CD4-positive, CD25-positive, alpha-beta regulatory T cell (primary cell): ENCODE measurements around the gene CENPF. TPM values are rescaled to one million over a fixed set of nuclear protein-coding genes. Genes with fewer than 3 reads are reported as not detected.
A peak's percentile ranks its signal among the peaks of the same experiment; 100 is the strongest.
"Not testable (repeated sequence)": the region's sequence is repeated elsewhere in the genome, so short reads cannot be mapped to it uniquely, and the experiment has no call there.

Experiments
- ATAC-seq, 2 donors: fragments of 150-1000 bp; cut with Tn5 transposase; one replicate each; pipeline ENCODE4 v1.10.0; 2021; ENCODE audit warnings: low read depth in 2 of 2, moderate number of reproducible peaks in 2 of 2, moderate library complexity in 1 of 2
- DNase-seq, 3 donors: peaks; one replicate each; pipeline versions ENCODE4 v3.0.0 to v3.0.0-alpha.2; 2012 to 2022; ENCODE audit warnings: mixed read lengths in 1 of 3
- H3K27ac ChIP-seq: one replicate; pipeline ENCODE4 v1.7.0; 2013; ENCODE audit warnings: mild to moderate bottlenecking, low read length; ENCODE audit not compliant: insufficient read depth, poor library complexity, severe bottlenecking
- H3K27me3 ChIP-seq: one replicate; pipeline ENCODE4 v1.7.0; 2013; ENCODE audit warnings: low read length; ENCODE audit not compliant: control insufficient read depth, insufficient read depth
- H3K36me3 ChIP-seq: one replicate; pipeline ENCODE4 v1.7.0; 2013; ENCODE audit warnings: mild to moderate bottlenecking, low read length, moderate library complexity; ENCODE audit not compliant: control insufficient read depth, insufficient read depth
- H3K4me1 ChIP-seq: 2 replicates; pipeline ENCODE4 v1.7.0; 2013; ENCODE audit warnings: mild to moderate bottlenecking, low read length; ENCODE audit not compliant: insufficient read depth, control insufficient read depth, poor library complexity, severe bottlenecking
- H3K4me3 ChIP-seq: one replicate; pipeline ENCODE4 v1.7.0; 2013; ENCODE audit warnings: low read depth, mild to moderate bottlenecking, low read length, moderate library complexity
- H3K9me3 ChIP-seq, 2 experiments: 1 replicate in 1 of 2; 2 replicates in 1 of 2; pipeline ENCODE4 v1.7.0; 2013; ENCODE audit warnings: low read length in 2 of 2, mild to moderate bottlenecking in 1 of 2, moderate library complexity in 1 of 2; ENCODE audit not compliant: control insufficient read depth in 2 of 2
- H3K27ac Mint-ChIP-seq, 3 donors: one replicate each; pipeline ENCODE4 v1.8.0; 2020 to 2022; ENCODE audit warnings: mild to moderate bottlenecking in 3 of 3, mixed read lengths in 3 of 3, moderate library complexity in 2 of 3
- H3K27me3 Mint-ChIP-seq: one replicate; pipeline ENCODE4 v1.8.0; 2022; ENCODE audit warnings: mild to moderate bottlenecking, mixed read lengths
- H3K36me3 Mint-ChIP-seq: one replicate; pipeline ENCODE4 v1.8.0; 2020; ENCODE audit warnings: mixed read lengths
- H3K4me1 Mint-ChIP-seq, 4 donors: one replicate each; pipeline ENCODE4 v1.8.0; 2020 to 2022; ENCODE audit warnings: mixed read lengths in 4 of 4, mild to moderate bottlenecking in 1 of 4
- H3K4me3 Mint-ChIP-seq, 4 donors: one replicate each; pipeline ENCODE4 v1.8.0; 2020 to 2022; ENCODE audit warnings: mild to moderate bottlenecking in 4 of 4, mixed read lengths in 4 of 4, moderate library complexity in 3 of 4
- H3K9me3 Mint-ChIP-seq, 7 donors: one replicate each; pipeline ENCODE4 v1.8.0; 2020 to 2022; ENCODE audit warnings: mixed read lengths in 7 of 7, mild to moderate bottlenecking in 3 of 7, moderate library complexity in 2 of 7
- polyA plus RNA-seq, 4 donors: library from polyadenylated mRNA; unstranded; fragments of 300-500 nt; fragmentation: Illumina TruSeq; gene quantifications; one replicate each; pipeline ENCODE4 v1.2.3, GENCODE V29; 2021
- total RNA-seq: library from RNA; stranded (reverse); gene quantifications from one replicate; pipeline ENCODE4 v1.2.3, GENCODE V29; 2022

Gene CENPF
- total and polyA plus RNA-seq, 5 donors from 2014 or later: 0.75 to 7.9 (median 1.2) TPM

DNA sequence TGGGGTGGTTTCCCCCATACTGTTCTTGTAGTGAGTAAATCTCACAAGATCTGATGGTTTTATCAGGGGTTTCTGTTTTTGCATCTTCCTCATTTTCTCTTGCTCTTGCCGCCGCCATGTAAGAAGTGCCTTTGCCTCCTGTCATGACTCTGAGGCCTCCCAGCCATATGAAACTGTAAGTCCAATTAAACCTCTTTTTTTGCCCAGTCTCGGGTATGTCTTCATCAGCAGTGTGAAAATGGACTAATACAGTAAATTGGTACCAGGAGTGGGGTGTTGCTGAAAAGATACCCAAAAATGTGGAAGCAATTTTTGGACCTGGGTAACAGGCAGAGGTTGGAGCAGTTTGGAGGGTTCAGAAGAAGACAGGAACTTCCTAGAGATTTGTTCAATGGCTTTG is 26.9 kb upstream of the CENPF start:
- peaks cover 11 to 15% of the 10 kb centered on the region in 2 experiments for H3K9me3 ChIP-seq
- H3K27ac ChIP-seq, H3K4me3 Mint-ChIP-seq, H3K27me3 ChIP-seq, H3K27me3 Mint-ChIP-seq, H3K36me3 ChIP-seq, H3K4me1 ChIP-seq, H3K4me1 Mint-ChIP-seq, DNase-seq, H3K36me3 Mint-ChIP-seq, H3K4me3 ChIP-seq, ATAC-seq, H3K27ac Mint-ChIP-seq: not testable (repeated sequence)
- H3K9me3 Mint-ChIP-seq: peaks cover 0 to 28% (median 7%) of the 10 kb centered on the region in 7 donors

GRCh38 chr1:214579183-214579582 is 23.8 kb upstream of the CENPF start:
- no peak for ATAC-seq
- no peak overlapping the region for H3K4me3 ChIP-seq
- no peak overlapping the region for H3K27ac ChIP-seq
- H3K27me3 ChIP-seq: peaks cover 5% of the 10 kb centered on the region
- H3K27ac Mint-ChIP-seq: no peak overlapping the region
- no peaks in the 10 kb centered on the region for H3K36me3 Mint-ChIP-seq
- H3K4me1 Mint-ChIP-seq: no peaks in the 10 kb centered on the region
- H3K9me3 Mint-ChIP-seq: peaks cover 0 to 28% (median 5%) of the 10 kb centered on the region in 7 donors
- H3K27me3 Mint-ChIP-seq: peaks cover 11% of the 10 kb centered on the region
- no peak for DNase-seq
- peaks cover 11 to 15% of the 10 kb centered on the region in 2 experiments for H3K9me3 ChIP-seq
- no peaks in the 10 kb centered on the region for H3K4me1 ChIP-seq
- no peaks in the 10 kb centered on the region for H3K36me3 ChIP-seq
- H3K4me3 Mint-ChIP-seq: no peak overlapping the region

DNA sequence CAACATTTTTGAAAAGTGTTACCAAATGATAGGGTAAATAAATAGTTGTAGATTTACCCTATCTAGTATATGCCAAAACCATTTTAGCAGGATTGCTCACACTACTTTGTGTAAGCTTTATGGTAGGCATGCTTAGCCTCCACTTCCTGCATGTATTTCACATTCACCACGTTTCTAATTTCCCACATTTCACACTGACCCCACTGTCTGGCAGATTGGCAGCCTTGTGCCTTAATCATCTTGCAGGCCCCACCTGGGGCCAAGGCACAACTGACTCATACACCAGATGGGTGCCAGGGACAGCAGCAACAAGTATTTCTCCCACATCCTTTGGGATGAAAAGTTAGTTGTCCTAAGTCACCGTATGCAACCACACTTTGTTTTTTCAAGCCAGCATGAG is 21.2 kb upstream of the CENPF start:
- ATAC-seq: no peak

DNA sequence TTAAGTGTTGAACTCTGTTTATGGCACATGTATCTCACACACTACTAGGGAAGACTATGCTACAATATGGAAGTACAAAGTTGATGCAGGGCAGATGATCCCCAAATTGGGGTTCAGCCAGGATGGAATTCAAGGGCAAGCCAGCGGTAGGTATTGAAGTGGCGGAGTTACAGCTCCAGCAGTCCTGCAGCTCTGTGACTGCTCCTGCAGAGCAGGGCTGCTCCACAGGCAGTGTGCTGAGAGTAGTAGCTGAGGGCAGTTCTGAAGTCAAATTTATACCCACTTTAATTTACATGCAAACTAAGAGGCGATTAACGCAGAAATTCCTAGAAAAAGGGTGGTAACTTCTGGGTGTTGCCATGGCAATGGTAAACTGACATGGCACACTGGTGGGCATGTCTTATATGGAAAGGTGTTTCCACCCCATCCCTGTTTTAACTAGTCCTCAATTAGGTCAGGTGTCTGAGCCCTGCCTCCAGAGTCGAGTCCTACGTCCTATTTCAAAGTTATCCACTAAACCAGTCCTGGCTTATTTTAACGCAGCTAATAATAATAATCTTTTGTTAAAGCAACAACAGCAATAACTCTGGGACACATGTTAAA is 20.6 kb upstream of the CENPF start:
- peaks cover 8% of the 10 kb centered on the region for H3K27me3 ChIP-seq
- Mint-ChIP-seq H3K4me1 (no peaks in the 10 kb centered on the region), H3K4me3 (no peak overlapping the region), H3K36me3 (no peaks in the 10 kb centered on the region), H3K9me3 (peaks cover 0 to 5% (median 2%) of the 10 kb centered on the region in 7 donors), H3K27me3 (peaks cover 18% of the 10 kb centered on the region), H3K27ac (no peak overlapping the region)
- ATAC-seq: no peak
- no peaks in the 10 kb centered on the region for H3K9me3 ChIP-seq
- H3K36me3 ChIP-seq: no peaks in the 10 kb centered on the region
- H3K4me1 ChIP-seq: no peaks in the 10 kb centered on the region
- H3K4me3 ChIP-seq: no peak overlapping the region
- no peak overlapping the region for H3K27ac ChIP-seq
- DNase-seq: no peak

More for the DNA sequence above, 21.2 kb upstream of the CENPF start:
- Histone ChIP-seq H3K27me3 (peaks cover 8% of the 10 kb centered on the region), H3K36me3 (no peaks in the 10 kb centered on the region), H3K9me3 (peaks cover 3 to 4% of the 10 kb centered on the region in 2 experiments), H3K4me3 (no peak overlapping the region), H3K27ac (no peak overlapping the region), H3K4me1 (no peaks in the 10 kb centered on the region)
- Mint-ChIP-seq H3K9me3 (peaks cover 0 to 10% (median 2%) of the 10 kb centered on the region in 7 donors), H3K4me3 (no peak overlapping the region), H3K4me1 (no peaks in the 10 kb centered on the region), H3K36me3 (no peaks in the 10 kb centered on the region), H3K27me3 (peaks cover 18% of the 10 kb centered on the region), H3K27ac (no peak overlapping the region)
- no peak for DNase-seq

- Histone ChIP-seq H3K27ac (no peak overlapping the region), H3K4me3 (no peak overlapping the region), H3K9me3 (no peaks in the 10 kb centered on the region), H3K27me3 (peaks cover 8% of the 10 kb centered on the region), H3K36me3 (no peaks in the 10 kb centered on the region), H3K4me1 (no peaks in the 10 kb centered on the region)
- DNase-seq: no peak
- Mint-ChIP-seq H3K27ac (no peak overlapping the region), H3K27me3 (peaks cover 18% of the 10 kb centered on the region), H3K9me3 (peaks cover 0 to under 1% (median under 1%) of the 10 kb centered on the region in 7 donors), H3K36me3 (no peaks in the 10 kb centered on the region), H3K4me3 (no peak overlapping the region), H3K4me1 (no peaks in the 10 kb centered on the region)
- no peak for ATAC-seq
These were observed 19.9 kb upstream of the CENPF start for GRCh38 chr1:214583113-214583512.

GRCh38 chr1:214583824-214584554 is 19.0 kb upstream of the CENPF start:
- no peak overlapping the region for H3K27ac Mint-ChIP-seq
- DNase-seq: no peak
- Histone ChIP-seq H3K9me3 (no peaks in the 10 kb centered on the region), H3K36me3 (no peaks in the 10 kb centered on the region), H3K4me1 (no peaks in the 10 kb centered on the region), H3K27me3 (peaks cover 8% of the 10 kb centered on the region), H3K27ac (no peak overlapping the region), H3K4me3 (no peak overlapping the region)
- no peaks in the 10 kb centered on the region for H3K9me3 Mint-ChIP-seq
- no peaks in the 10 kb centered on the region for H3K36me3 Mint-ChIP-seq
- no peaks in the 10 kb centered on the region for H3K4me1 Mint-ChIP-seq
- ATAC-seq: no peak
- H3K27me3 Mint-ChIP-seq: peaks cover 19% of the 10 kb centered on the region
- H3K4me3 Mint-ChIP-seq: no peak overlapping the region

DNA sequence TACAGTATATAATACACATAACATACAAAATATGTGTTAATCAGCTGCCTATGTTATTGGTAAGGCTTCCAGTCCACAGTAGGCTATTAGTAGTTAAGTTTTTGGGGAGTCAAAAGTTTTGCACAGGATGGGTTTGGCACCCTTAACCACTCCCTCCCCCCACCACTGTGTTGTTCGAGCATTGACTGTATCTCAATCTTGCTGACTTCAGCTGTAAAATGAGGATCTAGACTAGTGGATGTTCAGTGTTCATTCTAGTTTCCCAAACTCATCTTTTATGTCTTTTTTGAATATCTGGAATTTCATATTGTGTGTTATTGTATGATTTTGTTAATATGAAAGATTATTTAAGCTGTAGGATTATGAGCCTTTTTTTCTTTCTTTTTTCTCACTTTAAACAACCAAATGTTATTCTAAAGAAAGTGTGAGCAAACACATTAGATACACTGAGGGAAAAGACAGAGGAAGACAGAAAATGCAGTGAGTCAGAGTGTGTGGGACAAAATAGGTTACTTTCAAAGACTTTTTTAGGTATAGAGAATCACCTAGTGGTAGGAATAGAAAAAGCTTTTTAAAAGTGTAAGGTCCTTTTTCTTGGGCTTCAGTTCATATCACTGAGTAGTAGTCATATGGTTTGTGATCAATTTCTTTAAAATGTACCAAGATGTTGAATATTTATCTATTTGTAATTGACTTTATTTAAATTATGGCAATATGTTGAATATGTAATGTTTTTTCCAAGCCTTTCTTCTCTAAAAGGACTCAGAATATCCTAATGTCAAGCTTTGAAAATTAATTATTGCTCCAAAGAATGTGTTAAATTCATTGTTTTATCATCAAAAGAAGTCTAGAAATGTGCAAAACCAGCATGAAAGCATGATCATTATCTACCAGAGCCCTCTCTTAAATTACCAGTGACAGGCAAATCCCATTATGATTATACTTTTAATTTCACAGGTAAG is 17.9 kb upstream of the CENPF start:
- H3K36me3 ChIP-seq: no peaks in the 10 kb centered on the region
- H3K9me3 Mint-ChIP-seq: no peaks in the 10 kb centered on the region
- no peak overlapping the region for H3K27ac ChIP-seq
- peaks cover 28% of the 10 kb centered on the region for H3K27me3 Mint-ChIP-seq
- DNase-seq (peak in 1 of 3 donors; percentile 34), ATAC-seq (peak in 1 of 2 donors; percentile 53)
- peaks cover 8% of the 10 kb centered on the region for H3K27me3 ChIP-seq
- H3K4me3 Mint-ChIP-seq: no peak overlapping the region
- no peaks in the 10 kb centered on the region for H3K9me3 ChIP-seq
- no peaks in the 10 kb centered on the region for H3K4me1 Mint-ChIP-seq
- H3K36me3 Mint-ChIP-seq: no peaks in the 10 kb centered on the region
- no peak overlapping the region for H3K27ac Mint-ChIP-seq
- no peaks in the 10 kb centered on the region for H3K4me1 ChIP-seq
- no peak overlapping the region for H3K4me3 ChIP-seq
